GM12891 (cell line): ENCODE measurements around the gene IL11RA.

Experiments
- POLR2A ChIP-seq: IDR thresholded peaks from 2 replicates; pipeline ENCODE4 v1.6.1; 2011; ENCODE audit warnings: low read depth, low read length, control low read depth
- TAF1 ChIP-seq: IDR thresholded peaks from 2 replicates; pipeline ENCODE4 v1.6.1; 2011; ENCODE audit warnings: low read depth, low read length, control low read depth

DNA sequence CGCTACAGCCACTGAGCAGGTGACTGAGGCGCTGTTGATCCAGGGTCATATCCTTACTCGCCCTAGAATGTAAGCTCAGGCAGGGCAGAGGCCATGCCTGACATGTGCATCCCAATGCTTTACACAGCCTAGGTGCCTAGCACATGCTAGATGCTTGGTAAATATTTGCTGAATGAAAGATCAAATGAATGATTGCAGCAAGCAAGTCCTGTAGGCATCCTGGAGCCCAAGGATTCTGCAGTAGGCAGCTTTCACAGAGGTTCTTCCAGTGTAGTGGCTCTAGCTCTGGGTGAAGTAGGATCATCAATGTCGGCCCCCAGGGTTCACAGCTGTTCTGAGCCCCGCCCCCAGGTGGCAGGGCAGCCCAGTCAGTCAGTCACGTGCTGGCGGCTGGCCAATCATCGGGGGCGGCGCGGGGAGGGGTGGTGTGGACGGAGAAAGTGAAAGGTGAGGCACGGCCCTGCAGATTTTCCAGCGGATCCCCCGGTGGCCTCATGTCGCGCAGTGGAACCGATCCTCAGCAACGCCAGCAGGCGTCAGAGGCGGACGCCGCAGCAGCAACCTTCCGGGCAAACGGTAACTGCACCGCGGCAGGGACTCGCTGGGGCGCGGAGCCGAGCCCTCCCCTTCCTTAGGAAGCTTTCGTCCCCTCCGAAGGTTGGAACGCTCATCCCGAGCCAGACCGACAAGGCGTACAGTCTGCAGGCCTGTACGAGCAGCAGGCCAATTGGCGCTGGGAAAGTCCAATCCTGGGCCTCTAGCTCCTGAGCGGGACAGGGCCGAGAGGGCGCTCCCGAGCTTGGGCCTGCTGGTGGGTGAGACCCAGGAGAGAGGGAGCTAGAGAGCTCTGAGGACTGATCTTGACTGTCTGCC, 5.5 kb upstream of the IL11RA start, which contains the start of gene GALT:
- TF ChIP-seq TAF1, result peak; percentile 73; the same call in 1 of the 2 replicates
- TF ChIP-seq POLR2A, result no peak
